GM19240 (cell line): Measurements from ENCODE around the gene SUMF2.
A peak's percentile ranks its signal among the peaks of the same experiment; 100 is the strongest.
"Not testable (repeated sequence)": the region's sequence is repeated elsewhere in the genome, so short reads cannot be mapped to it uniquely, and the experiment has no call there.

Experiments used
- DNase-seq: peaks from one replicate; pipeline ENCODE4 v3.0.0; 2011; ENCODE audit warnings: low spot score; ENCODE audit not compliant: insufficient read length

SUMF2 gene

GRCh38 chr7:56062382-56062781 lies 1.7 kb upstream of the SUMF2 start:
- DNase-seq, result no peak

GRCh38 chr7:56063500-56063881 lies 595 bp upstream of the SUMF2 start:
- no peak for DNase-seq

GRCh38 chr7:56066376-56066775 lies 2.3 kb downstream of the SUMF2 start:
- DNase-seq, result not testable (repeated sequence)

- peak; percentile 34 for DNase-seq
Measured at GRCh38 chr7:56074371-56074791, 10.3 kb downstream of the SUMF2 start.

GRCh38 chr7:56077681-56078080 lies 13.6 kb downstream of the SUMF2 start:
- DNase-seq, result no peak

GRCh38 chr7:56078196-56078595 lies 14.1 kb downstream of the SUMF2 start:
- DNase-seq, result no peak

GRCh38 chr7:56079450-56080185 lies 15.5 kb downstream of the SUMF2 start:
- no peak for DNase-seq

- DNase-seq, result not testable (repeated sequence)
Measured at GRCh38 chr7:56080726-56081435, 16.8 kb downstream of the SUMF2 start.

GRCh38 chr7:56081626-56082340 lies 17.7 kb downstream of the SUMF2 start:
- no peak for DNase-seq

- DNase-seq, result no peak
Measured at GRCh38 chr7:56083150-56083785, 19.2 kb downstream of the SUMF2 start.

- DNase-seq, result no peak
Measured at GRCh38 chr7:56086761-56087160, 22.7 kb downstream of the SUMF2 start.

- DNase-seq, result no peak
Measured at GRCh38 chr7:56087445-56087844, 23.4 kb downstream of the SUMF2 start.

GRCh38 chr7:56091591-56091990 lies 27.5 kb downstream of the SUMF2 start:
- DNase-seq, result no peak

GRCh38 chr7:56092388-56092787 lies 28.3 kb downstream of the SUMF2 start:
- DNase-seq, result not testable (repeated sequence)

GRCh38 chr7:56092789-56093531 lies 28.9 kb downstream of the SUMF2 start, which contains the start of gene PHKG1:
TSS of gene PHKG1 (minus strand) at chr7:56092952. CDS start at chr7:56088941, 4,011 bp downstream.
- no peak for DNase-seq

- no peak for DNase-seq
Measured at GRCh38 chr7:56097700-56098099, 33.6 kb downstream of the SUMF2 start.

- DNase-seq, result not testable (repeated sequence)
Measured at GRCh38 chr7:56098187-56099008, 34.3 kb downstream of the SUMF2 start.

GRCh38 chr7:56099653-56100052 lies 35.6 kb downstream of the SUMF2 start:
- DNase-seq, result no peak

GRCh38 chr7:56104138-56104537 lies 40.1 kb downstream of the SUMF2 start:
- DNase-seq, result not testable (repeated sequence)

GRCh38 chr7:56105508-56105907 lies 41.4 kb downstream of the SUMF2 start:
- DNase-seq, result no peak
